Pancreas (tissue), 10 donors: ENCODE data around the gene TGFBR1. TPM values are rescaled to one million over a fixed set of nuclear protein-coding genes. Genes with fewer than 3 reads are reported as not detected.
"Not testable (repeated sequence)": the region's sequence is repeated elsewhere in the genome, so short reads cannot be mapped to it uniquely, and the experiment has no call there.

Source experiments
- ATAC-seq, 4 donors: fragments of 200-7000 bp; cut with Tn5 transposase; one replicate each; pipeline versions ENCODE4 v1.8.0 to v1.9.1; 2020; ENCODE audit warnings: mild to moderate bottlenecking in 4 of 4, moderate library complexity in 4 of 4
- DNase-seq, 6 donors: peaks; one replicate each; pipeline ENCODE4 v3.0.0-alpha.2; 2020
- FAIRE-seq: peaks from 2 replicates; lab custom pipeline; 2012; peaks lifted over from hg19 to GRCh38; lab: Jason Lieb, UNC
- H3K27ac ChIP-seq, 4 donors: fragments of 200-600 bp; sonication (generic); 1 replicate in 3 of 4; 2 replicates in 1 of 4; pipeline versions ENCODE4 v1.5.0 to v1.8.0; 2020
- H3K27me3 ChIP-seq, 4 donors: fragments of 200-600 bp; one replicate each; pipeline ENCODE4 v1.8.0; 2021
- H3K36me3 ChIP-seq, 3 donors: fragments of 200-600 bp; sonication (generic) in 1 of 3; one replicate each; pipeline versions ENCODE4 v1.5.0 to v1.8.0; 2020 to 2021
- H3K4me1 ChIP-seq, 3 donors: fragments of 200-600 bp; one replicate each; pipeline ENCODE4 v1.8.0; 2021
- H3K4me3 ChIP-seq, 4 donors: fragments of 200-600 bp; sonication (generic) in 2 of 4; one replicate each; pipeline versions ENCODE4 v1.5.0 to v1.8.0; 2020 to 2021
- H3K9me3 ChIP-seq, 4 donors: fragments of 200-600 bp; one replicate each; pipeline ENCODE4 v1.8.0; 2021
- CTCF ChIP-seq, 4 donors: fragments of 200-600 bp; sonication (generic) in 3 of 4; IDR thresholded peaks; one replicate each; pipeline versions ENCODE4 v1.5.0 to v1.8.0; 2021; ENCODE audit warnings: antibody characterized with exemption in 4 of 4
- WGBS, 2 donors: extraction: QIAGEN DNeasy Blood & Tissue Kit; methylation state at CpG; one replicate each; pipeline ENCODE4 v1.1.7; 2013; 5-methylcytosine and 5-hydroxymethylcytosine counted together
- intact Hi-C, 3 donors: fragments of 100-400 bp; cut with DNase I; formaldehyde crosslinking; loops; one replicate each; pipeline versions ENCODE4 v1.11.1 to v1.14.2; 2022
- polyA plus RNA-seq, 2 donors: library from polyadenylated mRNA; stranded (reverse); fragments of 200-250 nt; gene quantifications; one replicate each; pipeline ENCODE4 v1.2.3, GENCODE V29; 2013
- total RNA-seq, 6 donors: library from RNA; stranded (reverse); fragmentation: NEBNext Ultra II Directional in 4 of 6; extraction: Animal tissue kit (Norgen Biotek cat#: 25700) in 4 of 6; gene quantifications; one replicate each; pipeline versions ENCODE4 v1.2.1 to v1.2.4, GENCODE V29; 2021 to 2023
- donor health status: healthy with polysubstance abuse.
- donor health status: DM: no; HTN: no; CAD: no; lungs with moderate emphysema.
- donor health status: DM: no; HTN: no; CAD: no.
- donor health status: control.
- donor health status: control.
- donor health status: Bipolar disorder and iron deficiency.
- donor health status: DM: yes; HTN: yes; CAD: no.
- donor health status: DM: no; HTN: no; CAD: no.
- donor health status: DM: no; HTN: no; CAD: no.
- donor health status: DM: yes; HTN: yes; CAD: no.

The TGFBR1 gene
- total and polyA plus RNA-seq, 8 donors, result 3.5 to 43.6 (median 12.2) TPM

DNA sequence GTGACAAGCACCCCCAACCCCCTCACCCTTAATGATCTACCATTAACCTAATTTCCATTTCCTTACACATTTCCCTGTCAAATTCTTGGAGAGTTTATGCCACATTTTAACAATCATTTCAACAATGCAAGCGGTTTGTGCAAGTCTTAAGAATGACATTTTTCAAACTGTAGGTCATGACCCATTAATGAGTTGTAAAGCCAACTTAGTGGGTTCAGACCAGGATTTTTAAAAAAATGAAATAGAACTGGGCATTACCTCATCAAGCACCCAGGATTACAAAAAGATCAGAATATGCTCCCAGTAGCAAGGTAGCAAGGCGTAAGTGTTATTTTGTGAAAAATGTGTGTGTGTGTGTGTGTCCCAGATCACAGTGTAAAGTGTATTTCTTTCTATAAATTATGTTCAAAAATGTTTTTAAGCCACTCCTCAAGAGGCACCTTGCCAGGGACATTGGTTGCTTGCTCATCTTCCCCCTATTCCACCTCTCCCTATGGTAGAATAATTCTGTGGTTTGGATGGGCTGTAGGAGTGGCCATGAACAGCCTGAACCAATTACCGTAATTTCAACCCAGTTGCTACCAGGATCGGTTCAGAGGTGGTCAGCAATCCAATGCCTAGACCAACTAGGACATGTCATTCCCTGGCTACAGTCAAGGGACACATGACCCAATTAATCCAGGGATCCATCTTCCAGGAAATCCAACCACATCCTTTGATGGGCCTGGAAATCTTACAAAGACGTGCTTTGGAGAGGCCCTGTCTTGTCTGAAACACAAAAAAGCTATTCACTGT is 14.4 kb upstream of the TGFBR1 start:
- no peaks in the 10 kb centered on the region for H3K27me3 ChIP-seq
- TF ChIP-seq CTCF (IDR thresholded peaks at IDR 0.05), result no peak
- H3K4me3 ChIP-seq, result no peak overlapping the region
- H3K9me3 ChIP-seq, result no peaks in the 10 kb centered on the region
- H3K27ac ChIP-seq, result no peak overlapping the region
- 88 to 91% methylated on average over 5 of the region's 5 CpGs for WGBS, 2 donors
- FAIRE-seq (no peak), ATAC-seq (no peak), DNase-seq (no peak)
- H3K4me1 ChIP-seq, result no peaks in the 10 kb centered on the region
- H3K36me3 ChIP-seq, result no peaks in the 10 kb centered on the region
- intact Hi-C loops, result no loop called here

DNA sequence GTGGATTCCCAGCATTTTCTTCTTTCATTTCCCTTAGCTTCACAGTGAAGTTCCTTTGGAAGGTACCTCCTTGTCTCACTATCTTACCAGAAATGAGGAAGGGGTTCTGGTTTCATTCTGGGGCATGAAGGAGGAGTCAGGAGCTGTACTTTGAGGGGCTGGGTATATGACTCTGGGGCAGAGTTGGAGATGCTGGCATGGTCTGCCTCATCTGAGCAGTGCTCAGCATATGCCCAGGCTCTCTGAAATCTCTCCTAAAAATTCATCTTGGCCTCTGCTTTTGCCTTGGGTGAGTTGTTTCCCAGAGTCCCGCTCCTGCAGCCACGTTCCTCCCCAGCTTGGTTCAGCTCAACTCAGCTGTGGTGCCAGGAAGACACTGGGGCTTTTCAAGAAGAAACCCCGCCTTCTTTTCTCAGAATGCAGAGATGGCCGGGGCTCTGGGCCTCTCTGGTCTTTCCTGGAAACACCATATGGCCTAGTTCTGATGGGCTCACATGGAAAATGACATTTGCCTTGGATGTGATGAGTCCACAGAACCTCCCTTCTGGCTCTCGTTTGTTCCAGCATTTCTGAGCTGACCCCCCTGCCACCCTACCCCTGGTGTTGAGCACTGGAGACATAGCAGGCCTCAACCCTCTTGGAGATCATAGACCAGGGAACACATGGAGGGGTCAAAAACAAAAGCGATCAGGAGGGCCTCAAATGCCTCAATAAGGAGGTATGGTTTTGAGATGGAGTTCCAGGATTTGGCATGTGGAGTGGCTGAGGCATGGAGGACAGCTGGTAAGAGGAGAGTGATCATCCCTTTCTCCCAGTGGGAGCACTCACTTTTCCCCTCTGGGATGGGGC is 12.0 kb upstream of the TGFBR1 start:
- H3K4me1 ChIP-seq, result no peaks in the 10 kb centered on the region
- WGBS, 2 donors, result 87 to 88% methylated on average over 6 of the region's 6 CpGs
- no peaks in the 10 kb centered on the region for H3K9me3 ChIP-seq
- DNase-seq (no peak), FAIRE-seq (no peak), ATAC-seq (no peak)
- H3K4me3 ChIP-seq, result no peak overlapping the region
- no peak for TF ChIP-seq CTCF (IDR thresholded peaks at IDR 0.05)
- no peaks in the 10 kb centered on the region for H3K27me3 ChIP-seq
- intact Hi-C loops, result no loop called here
- no peak overlapping the region for H3K27ac ChIP-seq
- H3K36me3 ChIP-seq, result no peaks in the 10 kb centered on the region

GRCh38 chr9:99093492-99093791 is 11.5 kb upstream of the TGFBR1 start:
- intact Hi-C loops, result no loop called here
- H3K27ac ChIP-seq, result no peak overlapping the region
- TF ChIP-seq CTCF (IDR thresholded peaks at IDR 0.05), result no peak
- FAIRE-seq (no peak), ATAC-seq (no peak), DNase-seq (no peak)
- H3K27me3 ChIP-seq, result no peaks in the 10 kb centered on the region
- H3K36me3 ChIP-seq, result no peaks in the 10 kb centered on the region
- no peak overlapping the region for H3K4me3 ChIP-seq
- H3K4me1 ChIP-seq, result no peaks in the 10 kb centered on the region
- 74 to 82% methylated on average over 3 of the region's 3 CpGs for WGBS, 2 donors
- H3K9me3 ChIP-seq, result no peaks in the 10 kb centered on the region

DNA sequence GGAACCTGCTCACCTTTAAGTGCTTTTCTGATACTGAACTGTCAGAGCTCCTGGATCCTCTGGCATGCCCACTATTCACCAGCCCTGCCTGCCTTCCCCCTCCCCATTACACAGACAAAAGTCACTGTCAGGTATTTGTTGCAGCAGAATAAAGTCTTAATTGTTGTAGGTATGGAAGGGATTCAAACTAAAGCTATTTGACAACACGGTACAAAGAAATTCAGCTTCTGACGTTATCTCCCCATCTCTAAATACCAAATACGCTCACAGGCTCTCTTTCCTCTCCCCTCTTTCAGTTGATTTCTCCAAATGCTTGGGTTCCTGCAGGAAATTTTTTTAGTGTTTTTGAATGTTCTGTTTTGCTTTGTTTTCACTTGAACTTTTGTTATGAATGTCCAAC is 9.3 kb upstream of the TGFBR1 start:
- DNase-seq, result no peak
- H3K4me3 ChIP-seq, result no peak overlapping the region
- H3K27ac ChIP-seq, result no peak overlapping the region
- H3K27me3 ChIP-seq, result no peaks in the 10 kb centered on the region
- intact Hi-C loops, result no loop called here
- TF ChIP-seq CTCF (IDR thresholded peaks at IDR 0.05), result no peak
- 67 to 80% methylated on average over 3 of the region's 3 CpGs for WGBS, 2 donors
- no peaks in the 10 kb centered on the region for H3K4me1 ChIP-seq
- no peaks in the 10 kb centered on the region for H3K9me3 ChIP-seq
- FAIRE-seq, result no peak
- ATAC-seq, result no peak
- H3K36me3 ChIP-seq, result no peaks in the 10 kb centered on the region

GRCh38 chr9:99096409-99096808 is 8.5 kb upstream of the TGFBR1 start:
- Histone ChIP-seq H3K36me3 (no peaks in the 10 kb centered on the region), H3K9me3 (no peaks in the 10 kb centered on the region), H3K27me3 (no peaks in the 10 kb centered on the region), H3K4me1 (no peaks in the 10 kb centered on the region), H3K4me3 (no peak overlapping the region), H3K27ac (no peak overlapping the region)
- TF ChIP-seq CTCF (IDR thresholded peaks at IDR 0.05), result no peak
- FAIRE-seq (no peak), DNase-seq (no peak), ATAC-seq (no peak)
- intact Hi-C loops, result no loop called here
- 78 to 84% methylated on average over 3 of the region's 3 CpGs for WGBS, 2 donors

- H3K36me3 ChIP-seq, FAIRE-seq, H3K4me1 ChIP-seq, DNase-seq, intact Hi-C loops, H3K27ac ChIP-seq, ATAC-seq, H3K4me3 ChIP-seq, H3K9me3 ChIP-seq, H3K27me3 ChIP-seq: not testable (repeated sequence)
- WGBS, 2 donors, result 73 to 84% methylated on average over 5 of the region's 5 CpGs
Observed at GRCh38 chr9:99099806-99100585, 4.9 kb upstream of the TGFBR1 start.
